K562 (cell line): ENCODE measurements around the gene DIAPH3. TPM values are rescaled to one million over a fixed set of nuclear protein-coding genes. Genes with fewer than 3 reads are reported as not detected.

Experiments
- BACH1 ChIP-seq: fragments of 200-800 bp; sonication (Bioruptor generic); IDR thresholded peaks from 2 replicates; pipeline ENCODE4 v1.6.1; 2016; ENCODE audit warnings: missing genetic modification characterization, missing compliant biosample characterization
- CBFA2T3 ChIP-seq: fragments of 450-650 bp; IDR thresholded peaks from 2 replicates; pipeline ENCODE4 v1.6.1; 2017
- KDM1A ChIP-seq, 2 experiments: fragments of 450-650 bp; IDR thresholded peaks; 2 replicates each; pipeline ENCODE4 v1.6.1; 2016; ENCODE audit warnings: mild to moderate bottlenecking in 2 of 2
- MCM2 ChIP-seq: fragments of 450-650 bp; IDR thresholded peaks from 2 replicates; pipeline ENCODE4 v1.6.1; 2017; ENCODE audit warnings: low read depth, mild to moderate bottlenecking
- RCOR1 ChIP-seq, 2 experiments: IDR thresholded peaks; 2 replicates each; pipeline ENCODE4 v1.6.1; 2012; ENCODE audit warnings: low read depth in 2 of 2, low read length in 2 of 2, borderline replicate concordance in 1 of 2, improper control_type of control experiment in 1 of 2
- TGIF2 ChIP-seq: sonication (generic); formaldehyde crosslinking; IDR thresholded peaks from 2 replicates; pipeline ENCODE4 v1.8.1; 2022; ENCODE audit warnings: mild to moderate bottlenecking, missing genetic modification reagents, moderate library complexity
- ZKSCAN8 ChIP-seq: fragments of 200-800 bp; sonication (Bioruptor generic); IDR thresholded peaks from 2 replicates; pipeline ENCODE4 v1.6.1; 2016; ENCODE audit warnings: missing genetic modification characterization, missing compliant biosample characterization
- ZSCAN32 ChIP-seq: fragments of 450-650 bp; formaldehyde crosslinking; IDR thresholded peaks from 2 replicates; pipeline ENCODE4 v1.4.0; 2020; ENCODE audit warnings: mild to moderate bottlenecking, moderate library complexity
- polyA plus RNA-seq, 8 experiments: library from polyadenylated mRNA; depleted of rRNA in 4 of 8; stranded (reverse) in 5 of 8; unstranded in 3 of 8; fragments of >200 nt; fragmentation: Nextera tagmentation in 2 of 8; fragmentation: Illumina TruSeq in 1 of 8; extraction: Ambion mirVana in 2 of 8; extraction: Trizol in 1 of 8; gene quantifications; 2 replicates each; pipeline versions ENCODE4 v1.2.1 to v1.2.3, GENCODE V29; 2011 to 2014; ENCODE audit warnings: inconsistent platforms in 1 of 8, missing spikeins in 1 of 8
- total RNA-seq, 7 experiments: library from RNA; depleted of rRNA in 6 of 7; stranded (reverse); fragments of >200 nt in 6 of 7; fragmentation: Illumina TruSeq in 2 of 7; extraction: Trizol in 2 of 7; gene quantifications; 2 replicates each; pipeline versions ENCODE4 v1.2.1 to v1.2.3, GENCODE V29; 2011 to 2021; ENCODE audit warnings: low replicate concordance in 1 of 7
- TF ChIP-seq, protein P1 (sequence below): sonication (generic); formaldehyde crosslinking; IDR thresholded peaks from 2 replicates; pipeline ENCODE4 v1.8.0; 2022; ENCODE audit warnings: missing genetic modification reagents, mild to moderate bottlenecking, borderline replicate concordance
- TF ChIP-seq, protein P2 (sequence below): fragments of 450-650 bp; formaldehyde crosslinking; IDR thresholded peaks from 2 replicates; pipeline ENCODE4 v1.4.0; 2020; ENCODE audit warnings: mild to moderate bottlenecking, mixed read lengths

DIAPH3 gene
- total and polyA plus RNA-seq, 9 of the 15 experiments (the other 6 are each of a cell fraction or from before 2014, with no cell fraction given), result 9.0 to 18.7 (median 14.7) TPM

DNA sequence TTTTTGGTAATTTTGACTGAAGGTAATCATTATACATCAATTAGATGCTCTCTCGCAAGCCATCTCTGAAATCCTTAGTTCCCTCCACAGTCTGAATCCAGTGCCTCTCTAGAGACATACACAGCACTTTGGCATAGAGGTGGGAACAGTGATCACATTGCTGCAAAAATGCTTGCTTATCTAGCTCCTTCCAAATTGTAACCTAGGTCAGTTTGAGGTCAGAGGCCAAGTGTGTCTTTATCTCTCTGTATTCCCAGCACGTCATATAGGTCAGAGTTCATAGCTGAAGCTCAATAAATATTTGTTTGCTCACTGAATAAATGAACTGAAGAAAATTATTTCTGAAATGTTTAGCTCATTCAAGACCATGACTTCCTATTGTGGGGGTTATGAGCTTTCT is 462.5 kb downstream of the DIAPH3 start (continued):
- TF ChIP-seq, protein P1, sequence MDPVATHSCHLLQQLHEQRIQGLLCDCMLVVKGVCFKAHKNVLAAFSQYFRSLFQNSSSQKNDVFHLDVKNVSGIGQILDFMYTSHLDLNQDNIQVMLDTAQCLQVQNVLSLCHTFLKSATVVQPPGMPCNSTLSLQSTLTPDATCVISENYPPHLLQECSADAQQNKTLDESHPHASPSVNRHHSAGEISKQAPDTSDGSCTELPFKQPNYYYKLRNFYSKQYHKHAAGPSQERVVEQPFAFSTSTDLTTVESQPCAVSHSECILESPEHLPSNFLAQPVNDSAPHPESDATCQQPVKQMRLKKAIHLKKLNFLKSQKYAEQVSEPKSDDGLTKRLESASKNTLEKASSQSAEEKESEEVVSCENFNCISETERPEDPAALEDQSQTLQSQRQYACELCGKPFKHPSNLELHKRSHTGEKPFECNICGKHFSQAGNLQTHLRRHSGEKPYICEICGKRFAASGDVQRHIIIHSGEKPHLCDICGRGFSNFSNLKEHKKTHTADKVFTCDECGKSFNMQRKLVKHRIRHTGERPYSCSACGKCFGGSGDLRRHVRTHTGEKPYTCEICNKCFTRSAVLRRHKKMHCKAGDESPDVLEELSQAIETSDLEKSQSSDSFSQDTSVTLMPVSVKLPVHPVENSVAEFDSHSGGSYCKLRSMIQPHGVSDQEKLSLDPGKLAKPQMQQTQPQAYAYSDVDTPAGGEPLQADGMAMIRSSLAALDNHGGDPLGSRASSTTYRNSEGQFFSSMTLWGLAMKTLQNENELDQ (CRISPR knock-in tag), result no peak
- TF ChIP-seq MCM2 (no peak), KDM1A (IDR thresholded peaks at IDR 0.05) (0 out of 4 replicates have a peak, but pooled peaks of 1 of the 2 experiments have one; percentile 14), ZSCAN32 (CRISPR knock-in tag) (no peak), CBFA2T3 (peak; percentile 71), TGIF2 (CRISPR knock-in tag) (no peak), ZKSCAN8 (CRISPR knock-in tag) (no peak), RCOR1 (IDR thresholded peaks at IDR 0.05; ENCODE audit: borderline replicate concordance in 1 of 2, low read depth in 2 of 2, low read length in 2 of 2) (peak in 1 of 2 experiments; percentile 19; a peak in 1 of 4 replicates), BACH1 (tag) (no peak)
- TF ChIP-seq, protein P2, sequence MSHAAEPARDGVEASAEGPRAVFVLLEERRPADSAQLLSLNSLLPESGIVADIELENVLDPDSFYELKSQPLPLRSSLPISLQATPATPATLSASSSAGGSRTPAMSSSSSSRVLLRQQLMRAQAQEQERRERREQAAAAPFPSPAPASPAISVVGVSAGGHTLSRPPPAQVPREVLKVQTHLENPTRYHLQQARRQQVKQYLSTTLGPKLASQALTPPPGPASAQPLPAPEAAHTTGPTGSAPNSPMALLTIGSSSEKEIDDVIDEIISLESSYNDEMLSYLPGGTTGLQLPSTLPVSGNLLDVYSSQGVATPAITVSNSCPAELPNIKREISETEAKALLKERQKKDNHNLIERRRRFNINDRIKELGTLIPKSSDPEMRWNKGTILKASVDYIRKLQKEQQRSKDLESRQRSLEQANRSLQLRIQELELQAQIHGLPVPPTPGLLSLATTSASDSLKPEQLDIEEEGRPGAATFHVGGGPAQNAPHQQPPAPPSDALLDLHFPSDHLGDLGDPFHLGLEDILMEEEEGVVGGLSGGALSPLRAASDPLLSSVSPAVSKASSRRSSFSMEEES (CRISPR knock-in tag), result no peak
- TF ChIP-seq, all 486 proteins: peak for 16
